ENCODE data around the gene HSPB8.

HSPB8 gene

DNA sequence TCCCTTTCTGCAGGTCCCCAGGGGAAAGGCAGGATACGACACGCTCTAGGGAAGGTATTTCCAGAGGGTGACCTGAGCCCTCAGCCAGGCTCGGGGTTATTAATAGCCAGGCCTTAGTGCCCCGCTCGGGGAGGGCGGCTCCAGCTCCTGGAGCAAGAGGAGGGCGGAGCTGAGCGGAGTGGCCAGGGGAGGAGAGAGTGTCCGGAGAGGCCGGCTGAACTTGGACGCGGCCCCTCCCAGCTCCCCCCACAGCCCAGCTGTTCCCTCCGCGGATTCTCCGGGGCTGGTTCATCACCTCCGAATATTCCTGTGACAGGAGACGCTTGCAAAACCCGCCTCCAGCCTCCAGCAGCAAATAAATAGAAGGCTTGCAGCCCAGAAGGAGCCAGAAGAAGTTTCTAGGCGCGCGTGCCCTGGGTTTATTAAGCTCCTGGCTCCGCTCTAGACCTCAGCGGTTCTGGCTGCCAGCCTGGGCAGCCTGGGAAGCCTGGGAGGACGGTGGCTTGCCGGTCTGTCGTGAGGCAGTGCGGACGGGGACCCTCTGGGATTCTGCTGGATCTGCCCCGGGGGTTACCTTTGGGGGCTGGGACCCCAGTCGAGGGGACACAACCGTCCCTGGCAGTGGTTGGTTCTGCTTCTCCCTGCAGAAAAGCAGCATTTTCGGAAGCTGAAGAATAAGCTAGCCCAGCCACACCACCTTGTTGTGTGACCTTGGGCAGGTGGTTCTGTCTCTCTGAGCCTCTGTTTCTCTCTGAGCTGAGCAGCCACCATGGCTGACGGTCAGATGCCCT, at the start of gene HSPB8:
TSS of gene HSPB8 (plus strand) at position 388 of the 791 bp plus-strand sequence. CDS start at position 770, 382 bp downstream.
- peak; percentile 87 for DNase-seq (ENCODE audit: low read depth, low spot score)

DNA sequence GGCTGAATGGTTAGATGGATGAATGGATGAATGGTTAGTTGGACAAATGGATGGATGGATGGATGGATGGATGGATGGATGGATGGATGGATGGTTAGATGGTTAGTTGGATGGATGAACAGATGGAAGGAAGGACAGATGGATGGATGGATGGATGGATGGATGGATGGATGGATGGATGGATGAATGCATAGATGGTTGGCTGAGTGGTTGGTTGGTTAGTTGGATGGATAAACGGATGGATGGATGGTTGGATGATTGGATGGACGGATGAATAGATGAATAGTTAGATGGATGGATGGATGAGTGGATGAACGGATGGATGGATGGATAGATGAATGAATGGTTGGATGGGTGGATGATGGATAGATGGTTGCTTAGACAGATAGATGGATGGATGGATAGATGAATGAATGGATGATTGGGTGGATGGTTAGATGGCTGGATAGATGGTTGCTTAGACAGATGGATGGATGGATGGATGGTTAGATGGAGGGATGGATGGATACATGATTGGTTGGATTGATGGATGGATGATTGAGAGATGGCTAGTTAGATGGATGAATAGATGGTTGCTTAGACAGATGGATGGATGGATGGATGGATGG, 48.8 kb upstream of the HSPB8 start:
- DNase-seq (ENCODE audit: low read depth, low spot score): no peak

DNA sequence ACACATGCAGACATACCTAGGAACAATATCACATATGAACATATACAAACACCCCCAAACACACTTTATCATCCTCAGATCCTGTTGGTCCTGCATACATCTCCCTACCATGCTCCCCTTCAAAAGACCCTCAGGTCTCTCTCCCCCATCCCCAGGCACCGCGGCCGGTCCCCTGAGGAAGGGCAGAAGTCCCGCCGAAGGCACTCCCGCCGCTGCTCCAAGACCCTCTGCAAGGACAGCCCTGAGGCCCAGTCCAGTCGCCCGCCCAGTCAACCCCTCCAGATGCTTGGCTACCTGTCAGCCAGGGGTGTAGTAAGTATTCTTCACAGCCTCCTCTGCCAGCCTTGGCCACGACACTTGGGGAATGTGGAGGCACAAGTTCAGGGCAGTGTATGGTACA, 48.2 kb upstream of the HSPB8 start:
- no peak for DNase-seq (ENCODE audit: low read depth, low spot score)

- DNase-seq (ENCODE audit: low read depth, low spot score): no peak
These were observed 44.3 kb upstream of the HSPB8 start for GRCh38 chr12:119134284-119135072.

DNA sequence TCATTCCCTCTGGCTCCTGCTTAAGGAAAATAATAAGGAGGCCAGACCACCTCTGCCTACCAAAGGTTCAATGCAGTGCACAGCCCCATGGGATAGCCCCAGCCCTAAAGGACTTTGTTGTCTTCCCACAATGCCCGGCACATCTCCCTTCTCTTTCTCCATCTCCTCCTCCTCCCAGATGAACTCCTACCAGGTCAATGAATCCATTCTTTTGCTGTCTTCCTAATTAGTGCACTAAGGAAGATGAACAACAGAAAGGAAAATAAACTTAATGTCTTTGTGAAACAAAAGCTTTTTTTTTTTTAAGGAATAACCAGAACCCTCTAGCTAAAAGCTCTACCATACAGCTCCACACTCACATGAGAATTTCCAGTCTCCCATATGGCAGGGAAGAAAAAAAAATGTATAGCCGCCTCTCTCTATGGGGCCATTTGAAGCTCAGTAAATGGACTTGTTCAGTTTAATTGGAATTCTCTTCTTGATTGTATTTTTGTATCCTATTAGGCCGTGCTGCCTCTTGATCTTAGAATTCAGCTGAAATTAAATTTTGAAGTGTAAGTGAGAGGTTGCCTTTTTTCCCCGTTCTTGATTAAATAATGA, 41.8 kb upstream of the HSPB8 start:
- no peak for DNase-seq (ENCODE audit: low read depth, low spot score)

GRCh38 chr12:119139448-119139847, 39.3 kb upstream of the HSPB8 start:
- no peak for DNase-seq (ENCODE audit: low read depth, low spot score)

DNA sequence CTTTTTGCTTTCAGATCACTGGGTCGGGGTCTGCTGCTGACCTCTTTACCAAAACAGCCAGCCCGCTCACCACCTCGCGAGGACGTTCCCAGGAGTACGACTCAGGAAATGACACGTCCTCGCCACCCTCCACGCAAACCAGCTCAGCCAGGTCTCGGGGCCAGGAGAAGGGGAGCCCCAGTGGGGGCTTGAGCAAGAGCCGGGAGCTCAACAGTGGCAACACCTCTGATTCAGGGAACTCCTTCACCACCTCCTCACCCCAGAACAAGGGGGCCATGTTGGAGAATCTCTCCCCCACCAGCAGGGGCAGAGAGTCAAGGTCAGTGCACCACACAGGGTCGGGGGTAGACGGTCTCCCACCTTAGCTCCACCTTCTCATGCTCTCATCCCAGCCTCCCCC, 33.4 kb upstream of the HSPB8 start:
- DNase-seq (ENCODE audit: low read depth, low spot score): peak; percentile 9

DNA sequence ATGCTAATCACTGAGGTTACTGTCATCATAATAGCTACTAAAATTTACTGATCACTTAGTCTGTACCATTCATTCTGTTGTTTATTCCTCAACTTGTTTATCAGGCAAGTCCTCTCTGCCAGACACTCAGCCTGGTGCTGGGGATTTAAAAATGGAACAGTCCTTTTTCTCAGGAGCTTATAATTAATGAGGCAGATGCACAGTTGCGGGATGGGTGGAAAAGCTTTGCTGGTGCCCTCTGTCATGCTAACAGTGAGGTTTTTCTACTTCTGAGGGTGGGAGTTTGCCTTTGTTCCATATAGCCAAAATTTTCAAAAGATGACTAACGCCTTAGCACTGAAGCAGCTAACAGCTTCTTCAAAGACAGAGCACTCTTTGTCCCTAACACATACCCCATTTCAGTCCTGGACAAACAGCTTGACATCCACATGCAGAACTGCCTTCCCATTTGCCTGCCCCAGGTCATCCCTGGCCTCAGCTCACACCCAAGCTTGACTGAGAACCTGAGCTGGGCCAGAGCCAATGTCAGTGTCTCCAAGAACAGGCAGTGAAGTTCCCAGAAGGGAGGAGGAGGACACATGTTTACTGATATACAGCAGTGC, 30.8 kb upstream of the HSPB8 start:
- DNase-seq (ENCODE audit: low read depth, low spot score): no peak

- no peak for DNase-seq (ENCODE audit: low read depth, low spot score)
These were observed 29.5 kb upstream of the HSPB8 start for GRCh38 chr12:119149270-119149669.

DNA sequence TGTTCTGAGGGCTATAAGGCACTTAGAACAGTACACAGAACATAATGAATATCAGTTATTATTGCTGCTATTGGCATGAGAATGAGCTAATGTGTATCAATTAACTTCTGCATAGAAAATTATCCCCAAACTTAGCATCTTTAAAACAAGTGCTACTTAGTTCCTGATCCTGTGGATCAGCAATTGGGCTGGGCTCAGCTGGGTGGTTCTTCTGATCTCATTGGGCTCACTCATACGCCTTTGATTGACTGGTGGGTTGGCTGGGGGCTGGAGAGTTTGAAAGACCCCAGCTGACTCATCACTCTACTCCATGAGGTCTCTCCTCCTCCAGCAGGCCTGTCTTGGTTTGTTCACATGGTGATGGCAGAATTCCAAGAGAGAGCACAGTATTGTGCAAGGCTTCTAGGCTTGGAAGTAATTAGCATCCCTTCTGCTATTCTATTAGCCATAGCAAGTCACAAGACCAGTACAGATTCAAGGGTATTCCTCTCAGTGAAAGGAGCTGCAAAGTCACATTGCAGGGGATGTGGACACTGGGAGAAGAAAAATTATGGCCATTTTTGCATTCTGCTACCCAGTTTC, 27.2 kb upstream of the HSPB8 start:
- no peak for DNase-seq (ENCODE audit: low read depth, low spot score)

- peak; percentile 98 for DNase-seq (ENCODE audit: low read depth, low spot score)
These were observed 25.0 kb upstream of the HSPB8 start for GRCh38 chr12:119153477-119154434.

DNA sequence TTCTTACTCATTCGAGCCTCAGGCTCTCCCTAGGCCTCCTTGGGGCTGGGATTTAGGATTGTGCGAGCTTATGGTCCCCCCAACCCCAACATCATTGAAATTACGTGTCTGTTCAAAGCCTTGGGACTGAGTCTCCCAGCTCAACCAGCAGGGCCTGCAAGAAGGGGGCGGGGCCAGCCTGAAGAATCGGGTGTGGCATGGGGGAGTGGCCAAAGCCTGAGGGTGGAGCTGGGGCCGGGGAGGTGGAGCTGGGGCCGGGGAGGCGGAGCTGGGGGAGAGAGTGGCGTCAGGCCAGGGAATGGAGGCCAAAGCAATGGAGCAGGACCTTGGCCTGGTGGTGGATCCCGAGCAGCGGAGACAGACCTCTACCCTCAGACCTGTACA, 24.3 kb upstream of the HSPB8 start:
- peak; percentile 91 for DNase-seq (ENCODE audit: low read depth, low spot score)

GRCh38 chr12:119156401-119157044, 22.2 kb upstream of the HSPB8 start:
- DNase-seq (ENCODE audit: low read depth, low spot score): peak; percentile 91

DNA sequence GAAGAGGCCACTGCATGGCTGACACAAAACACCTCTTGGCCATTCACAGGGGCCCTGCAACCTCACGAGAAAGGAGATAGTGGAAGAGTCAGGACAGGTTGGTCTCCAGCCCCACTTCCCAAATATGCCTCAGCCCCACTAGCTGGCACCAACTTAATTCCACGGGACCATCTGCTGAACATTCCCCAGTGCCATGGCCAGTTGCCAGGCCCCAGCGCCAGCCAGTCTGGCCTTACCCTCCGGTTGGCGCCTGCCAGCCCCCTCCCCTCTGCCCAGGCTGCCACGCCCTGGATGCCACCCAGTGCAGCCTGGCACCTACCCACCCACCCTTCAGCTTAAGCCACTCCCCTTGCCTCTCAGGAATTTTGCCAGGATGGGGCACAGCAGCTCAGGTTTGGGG, 21.2 kb upstream of the HSPB8 start:
- no peak for DNase-seq (ENCODE audit: low read depth, low spot score)

DNA sequence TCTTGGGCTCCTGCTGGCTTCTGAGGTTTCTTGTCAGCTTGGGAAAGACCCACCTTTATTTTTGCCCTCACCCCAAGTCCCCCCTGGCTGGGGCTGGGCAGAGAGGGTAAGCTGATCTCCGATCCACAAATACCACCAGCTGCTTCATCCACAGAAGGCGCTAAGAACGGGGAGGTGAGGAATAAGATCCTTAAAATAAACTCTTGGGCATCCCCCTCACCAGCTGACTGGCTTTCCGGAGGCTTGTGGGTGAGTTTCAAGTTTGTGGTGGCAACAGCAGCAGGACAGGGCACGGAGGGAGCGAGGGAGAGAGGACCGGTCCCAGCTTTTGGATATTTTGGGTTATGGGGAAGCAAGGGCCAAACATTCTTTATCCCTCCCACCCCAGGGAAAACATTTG, 20.8 kb upstream of the HSPB8 start:
- DNase-seq (ENCODE audit: low read depth, low spot score): no peak

DNA sequence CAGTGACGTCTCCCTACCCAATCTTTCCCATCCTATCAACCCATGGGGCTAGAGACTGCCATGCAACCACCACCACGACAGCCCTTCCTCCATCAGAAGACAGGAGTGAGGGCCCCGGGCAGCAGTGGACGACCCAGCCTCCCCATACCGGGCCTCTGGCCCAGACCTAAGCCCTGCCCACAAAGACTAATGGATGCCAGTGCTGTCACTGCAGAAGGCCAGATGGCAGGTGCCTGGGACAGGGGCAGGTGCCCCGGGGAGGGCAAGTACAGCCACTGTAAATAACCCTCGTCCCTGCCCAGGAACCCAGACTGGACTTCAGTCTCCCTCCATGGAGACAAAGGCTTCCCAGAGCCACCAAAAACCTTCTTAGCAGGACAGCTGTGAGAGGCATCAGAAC, 20.3 kb upstream of the HSPB8 start:
- no peak for DNase-seq (ENCODE audit: low read depth, low spot score)

- no peak for DNase-seq (ENCODE audit: low read depth, low spot score)
These were observed 18.9 kb upstream of the HSPB8 start for GRCh38 chr12:119159844-119160243.

DNA sequence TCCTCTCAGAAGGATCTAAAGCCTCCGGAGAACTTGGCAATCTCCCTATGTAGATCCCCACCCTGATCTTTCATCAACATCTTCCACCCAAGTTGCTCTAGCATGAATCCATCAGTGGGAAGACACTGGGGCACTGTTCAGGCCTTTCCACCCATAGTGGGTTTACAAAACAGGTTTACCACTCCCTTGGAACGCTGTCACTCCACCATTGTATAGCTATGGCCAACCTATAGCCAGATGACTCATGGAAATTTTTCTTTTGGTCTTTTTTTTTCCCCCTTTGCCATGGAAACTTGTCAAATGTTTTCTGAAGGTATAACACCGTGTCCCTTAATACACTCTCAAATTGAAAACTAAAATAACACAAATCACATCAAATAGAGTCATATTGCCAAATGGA, 10.8 kb upstream of the HSPB8 start:
- DNase-seq (ENCODE audit: low read depth, low spot score): no peak

DNA sequence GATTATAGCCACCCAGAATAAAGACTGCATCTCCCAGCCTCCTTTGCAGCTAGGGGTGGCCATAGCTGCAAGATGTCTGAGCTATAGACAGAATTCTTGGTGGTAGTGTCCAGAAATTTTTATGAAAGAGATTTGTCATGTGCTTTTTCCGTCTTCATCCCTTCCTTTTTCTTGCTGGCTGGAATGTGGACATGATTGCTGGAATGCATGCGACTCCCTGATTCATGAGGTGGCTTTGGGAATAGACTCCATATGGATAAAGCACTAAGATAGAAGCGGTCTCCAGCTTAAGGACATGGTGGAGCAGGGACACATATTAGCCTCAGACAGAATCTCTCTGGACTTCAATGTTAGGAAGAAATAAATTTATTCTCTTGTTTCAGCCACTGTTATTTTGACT, 10.0 kb upstream of the HSPB8 start:
- DNase-seq (ENCODE audit: low read depth, low spot score): no peak

- DNase-seq (ENCODE audit: low read depth, low spot score): peak; percentile 72
These were observed 9.6 kb upstream of the HSPB8 start for GRCh38 chr12:119169150-119169549.

All from ELF-1 (cell line).